WERI-Rb-1 (cell line): ENCODE data around the gene SELENOP.

Experiments
- DNase-seq: peaks from one replicate; pipeline ENCODE4 v3.0.0-alpha.2; 2020
- H3K27ac ChIP-seq: fragments of 250-450 bp; sonication (Bioruptor Pico); 2 replicates; pipeline ENCODE4 v1.5.1; 2020; ENCODE audit warnings: mild to moderate bottlenecking, moderate library complexity
- H3K27me3 ChIP-seq: fragments of 250-450 bp; sonication (Bioruptor Pico); 2 replicates; pipeline ENCODE4 v1.5.1; 2021; ENCODE audit warnings: mild to moderate bottlenecking, low read depth, moderate library complexity; ENCODE audit not compliant: insufficient read depth, severe bottlenecking
- H3K36me3 ChIP-seq: fragments of 250-450 bp; sonication (Bioruptor Pico); 2 replicates; pipeline ENCODE4 v1.5.1; 2020; ENCODE audit warnings: mild to moderate bottlenecking, moderate library complexity
- H3K4me3 ChIP-seq: 2 replicates; pipeline ENCODE4 v1.5.1; 2011; ENCODE audit warnings: low read depth, mild to moderate bottlenecking, control low read depth, low read length
- H3K9me3 ChIP-seq: fragments of 250-450 bp; sonication (Bioruptor Pico); 2 replicates; pipeline ENCODE4 v1.5.1; 2021; ENCODE audit warnings: mild to moderate bottlenecking, moderate library complexity; ENCODE audit not compliant: severe bottlenecking
- CTCF ChIP-seq: IDR thresholded peaks from 2 replicates; pipeline ENCODE4 v1.5.1; 2011; ENCODE audit warnings: low read depth, mild to moderate bottlenecking, control low read depth, inconsistent platforms, low read length

The SELENOP gene

GRCh38 chr5:42799241-42799608, 12.5 kb downstream of the SELENOP start:
- Histone ChIP-seq H3K4me3 (no peak overlapping the region), H3K27me3 (peaks cover 41% of the 10 kb centered on the region), H3K27ac (no peak overlapping the region), H3K9me3 (no peaks in the 10 kb centered on the region), H3K36me3 (no peaks in the 10 kb centered on the region)
- DNase-seq = no peak
- no peak for TF ChIP-seq CTCF

GRCh38 chr5:42798284-42799240, 13.1 kb downstream of the SELENOP start:
- no peak for DNase-seq
- Histone ChIP-seq H3K27me3 (peaks cover 35% of the 10 kb centered on the region), H3K4me3 (no peak overlapping the region), H3K9me3 (no peaks in the 10 kb centered on the region), H3K27ac (no peak overlapping the region), H3K36me3 (no peaks in the 10 kb centered on the region)
- TF ChIP-seq CTCF = no peak

GRCh38 chr5:42791151-42791550, 20.5 kb downstream of the SELENOP start:
- DNase-seq = no peak
- Histone ChIP-seq H3K4me3 (no peak overlapping the region), H3K27me3 (no peaks in the 10 kb centered on the region), H3K9me3 (peaks cover 4% of the 10 kb centered on the region), H3K27ac (no peak overlapping the region), H3K36me3 (no peaks in the 10 kb centered on the region)
- no peak for TF ChIP-seq CTCF

- Histone ChIP-seq H3K36me3 (no peaks in the 10 kb centered on the region), H3K27ac (no peak overlapping the region), H3K27me3 (no peaks in the 10 kb centered on the region), H3K9me3 (peaks cover 6% of the 10 kb centered on the region), H3K4me3 (no peak overlapping the region)
- DNase-seq = no peak
- TF ChIP-seq CTCF = no peak
Observed at GRCh38 chr5:42787845-42788244, 23.8 kb downstream of the SELENOP start.

GRCh38 chr5:42787073-42787472, 24.6 kb downstream of the SELENOP start:
- Histone ChIP-seq H3K27me3 (peaks cover under 1% of the 10 kb centered on the region), H3K9me3 (peaks cover 6% of the 10 kb centered on the region)

More at GRCh38 chr5:42787073-42787472, 24.6 kb downstream of the SELENOP start:
- Histone ChIP-seq H3K4me3 (no peak overlapping the region), H3K27ac (no peak overlapping the region), H3K36me3 (no peaks in the 10 kb centered on the region)
- DNase-seq = no peak
- TF ChIP-seq CTCF = no peak
